Measurements from ENCODE around the gene AQP1. TPM values are rescaled to one million over a fixed set of nuclear protein-coding genes. Genes with fewer than 3 reads are reported as not detected.
A peak's percentile ranks its signal among the peaks of the same experiment; 100 is the strongest.

AQP1 gene
- total RNA-seq, 1 experiment from 2014 or later: not detected

DNA sequence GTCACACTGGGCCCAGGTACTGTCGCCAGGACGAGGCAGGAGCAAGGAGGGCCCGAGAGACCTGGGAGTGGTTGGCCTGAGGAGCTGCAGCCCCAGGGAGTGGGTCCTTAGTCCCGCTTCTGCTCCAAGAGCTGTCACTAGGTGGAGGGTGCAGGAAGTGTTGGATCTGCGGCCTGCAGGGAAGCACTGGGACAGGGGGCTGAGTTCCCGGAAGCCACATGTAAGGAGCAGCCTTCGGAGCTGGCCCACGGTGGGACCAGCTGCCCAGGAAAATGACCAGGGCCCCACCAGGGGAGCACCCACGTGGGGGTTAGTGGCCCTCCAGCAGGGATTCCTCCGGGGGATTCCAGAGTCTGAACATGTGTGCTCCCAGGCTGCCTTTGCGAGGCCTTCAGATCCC, 9.2 kb upstream of the AQP1 start:
- no peak for DNase-seq (ENCODE audit: low spot score)
- in situ Hi-C loops (cut with HindIII; ENCODE audit: low sequenced_read_pairs): no loop called here

- in situ Hi-C loops (cut with HindIII; ENCODE audit: low sequenced_read_pairs): no loop called here
- DNase-seq (ENCODE audit: low spot score): no peak
These were observed 8.5 kb upstream of the AQP1 start for GRCh38 chr7:30903146-30903545.

DNA sequence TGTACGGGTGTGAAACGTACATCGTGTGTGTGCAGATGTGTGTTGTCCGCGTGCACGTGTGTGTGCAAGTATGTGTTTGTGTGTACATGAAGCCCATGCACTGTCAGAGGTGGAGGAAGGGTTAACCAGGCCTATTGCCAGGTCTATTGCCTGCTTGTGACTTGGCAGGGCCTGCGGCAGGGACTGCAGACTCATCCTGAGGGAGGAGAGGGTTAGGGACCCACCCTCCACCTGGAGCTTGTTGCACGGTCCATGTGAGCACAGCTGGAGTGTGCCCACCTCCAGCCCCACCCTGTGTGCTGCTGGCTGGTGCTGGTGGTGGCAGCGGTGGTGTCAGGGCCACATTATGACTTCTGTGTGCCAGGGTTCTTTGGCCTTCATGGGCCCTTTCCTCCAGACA, 7.1 kb upstream of the AQP1 start:
- DNase-seq (ENCODE audit: low spot score): no peak
- in situ Hi-C loops (cut with HindIII; ENCODE audit: low sequenced_read_pairs): no loop called here

GRCh38 chr7:30905078-30906012, 6.3 kb upstream of the AQP1 start:
- in situ Hi-C loops (cut with HindIII; ENCODE audit: low sequenced_read_pairs): no loop called here
- peak; percentile 23 for DNase-seq (ENCODE audit: low spot score)

DNA sequence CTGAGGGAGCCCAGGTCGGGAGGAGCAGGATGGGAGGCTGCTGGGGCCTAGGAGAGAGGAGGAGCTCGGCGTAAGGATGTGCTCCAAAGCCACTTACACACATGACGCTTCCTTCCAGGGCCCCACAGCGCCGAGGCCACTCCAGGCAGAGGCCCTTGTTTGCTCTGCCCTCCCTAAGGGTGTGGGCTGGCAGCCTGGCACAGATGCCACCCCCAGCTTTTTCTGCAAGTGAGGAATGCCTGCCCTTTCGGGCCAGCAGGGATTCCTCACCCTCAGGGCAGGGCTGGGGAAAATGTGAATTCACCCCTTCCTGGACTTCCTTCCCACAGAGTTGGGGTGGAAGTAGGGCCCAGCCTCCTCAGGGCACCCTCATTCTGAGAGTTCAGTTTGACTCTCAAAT, 5.6 kb upstream of the AQP1 start:
- no peak for DNase-seq (ENCODE audit: low spot score)
- in situ Hi-C loops (cut with HindIII; ENCODE audit: low sequenced_read_pairs): no loop called here

DNA sequence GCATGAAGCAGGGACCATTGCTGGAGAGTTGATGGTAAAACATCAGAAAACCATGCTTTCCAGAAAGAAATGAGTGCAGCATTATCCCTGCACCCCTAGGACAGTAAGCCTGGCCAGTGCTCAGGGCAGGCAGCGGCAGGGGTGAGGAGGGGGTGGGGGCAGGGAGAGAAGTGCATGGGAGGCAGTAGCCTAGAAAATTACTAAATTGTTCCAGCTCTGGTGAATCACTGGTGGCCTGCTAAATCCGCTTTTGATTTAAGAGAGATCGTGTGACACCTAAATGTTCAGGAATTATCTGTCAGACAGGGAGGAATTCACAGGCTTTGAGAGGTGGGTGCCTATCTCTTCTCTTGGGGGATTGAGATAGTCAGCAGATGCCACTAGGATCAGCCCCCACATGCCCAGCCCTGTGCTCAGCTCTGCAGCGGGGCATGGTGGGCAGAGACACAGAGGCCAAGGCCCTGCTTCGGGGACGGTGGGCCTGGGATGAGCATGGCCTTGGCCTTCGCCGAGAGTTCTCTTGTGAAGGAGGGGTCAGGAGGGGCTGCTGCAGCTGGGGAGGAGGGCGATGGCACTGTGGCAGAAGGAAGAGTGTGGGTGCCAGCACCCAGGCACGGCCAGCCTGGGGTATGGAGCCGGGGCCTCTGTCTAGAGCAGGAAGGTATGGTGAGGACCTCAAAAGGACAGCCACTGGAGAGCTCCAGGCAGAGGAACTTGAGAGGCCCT, 5.0 kb upstream of the AQP1 start:
- no peak for DNase-seq (ENCODE audit: low spot score)
- in situ Hi-C loops (cut with HindIII; ENCODE audit: low sequenced_read_pairs): no loop called here

GRCh38 chr7:30907527-30908267, 4.0 kb upstream of the AQP1 start:
- no peak for DNase-seq (ENCODE audit: low spot score)
- in situ Hi-C loops (cut with HindIII; ENCODE audit: low sequenced_read_pairs): no loop called here

DNA sequence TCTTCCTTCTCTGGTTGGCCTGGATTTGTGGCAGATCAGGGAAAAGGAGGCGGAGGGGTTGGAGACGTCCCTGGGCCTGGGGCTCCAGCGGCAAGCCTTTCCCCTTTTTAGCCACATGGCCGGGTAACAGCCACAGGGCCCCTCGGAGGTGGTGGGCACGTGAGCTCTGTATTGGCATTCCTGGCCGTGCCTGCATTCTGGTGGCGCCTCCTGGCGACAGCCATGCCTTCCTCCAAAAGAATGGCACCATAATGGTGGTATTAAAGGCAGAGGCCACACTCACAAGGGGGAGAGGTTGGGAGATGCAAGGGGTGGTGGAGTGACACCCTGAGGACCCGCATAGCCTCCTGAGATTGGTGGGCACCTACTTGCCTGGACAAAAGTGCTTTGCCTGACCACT, 3.0 kb upstream of the AQP1 start:
- in situ Hi-C loops (cut with HindIII; ENCODE audit: low sequenced_read_pairs): no loop called here
- DNase-seq (ENCODE audit: low spot score): no peak

DNA sequence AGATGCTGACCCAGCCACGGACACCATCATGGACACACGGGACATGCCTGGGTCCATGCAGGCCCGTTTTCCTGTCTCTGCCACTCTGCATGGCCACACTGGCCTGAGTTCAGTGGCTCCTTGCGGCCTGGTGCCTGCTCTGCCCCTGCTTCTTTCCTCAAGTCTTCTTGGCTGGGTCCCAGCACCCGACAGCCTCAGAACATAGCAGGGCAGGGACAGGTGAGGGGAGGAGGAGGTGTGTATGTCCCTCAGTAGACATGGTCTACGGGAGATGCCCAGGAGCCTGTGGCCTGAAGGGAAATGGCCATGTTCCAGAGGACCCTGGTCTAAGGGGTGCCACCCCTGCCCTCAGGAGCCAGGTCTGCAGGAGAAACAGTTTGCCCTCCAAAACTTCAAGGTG, 2.2 kb upstream of the AQP1 start:
- in situ Hi-C loops (cut with HindIII; ENCODE audit: low sequenced_read_pairs): no loop called here
- DNase-seq (ENCODE audit: low spot score): no peak

- no peak for DNase-seq (ENCODE audit: low spot score)
- in situ Hi-C loops (cut with HindIII; ENCODE audit: low sequenced_read_pairs): no loop called here
These were observed 1.1 kb upstream of the AQP1 start for GRCh38 chr7:30910411-30911073.

DNA sequence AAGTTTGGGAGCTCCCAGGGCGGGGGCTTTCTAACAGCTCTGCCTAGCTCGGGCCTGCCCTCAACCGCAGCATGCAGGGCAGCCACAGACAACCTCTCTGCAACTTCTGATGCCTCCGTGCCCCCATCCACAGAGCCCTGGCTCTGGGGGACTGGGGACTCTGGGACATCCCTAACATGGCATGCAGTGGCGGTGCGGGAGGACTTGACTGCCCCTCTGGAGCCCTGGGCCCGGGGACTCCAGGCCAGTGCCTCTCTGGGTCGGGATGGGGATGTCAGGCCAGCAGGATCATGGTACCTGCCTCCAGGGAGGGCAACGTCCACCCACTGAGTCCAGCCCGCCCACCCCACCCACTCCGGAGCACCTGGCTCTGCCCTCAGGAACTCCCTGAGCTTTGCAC, 520 bp upstream of the AQP1 start:
- in situ Hi-C loops (cut with HindIII; ENCODE audit: low sequenced_read_pairs): no loop called here
- no peak for DNase-seq (ENCODE audit: low spot score)

GRCh38 chr7:30912021-30912730, 523 bp downstream of the AQP1 start:
- in situ Hi-C loops (cut with HindIII; ENCODE audit: low sequenced_read_pairs): no loop called here
- peak; percentile 46 for DNase-seq (ENCODE audit: low spot score)

DNA sequence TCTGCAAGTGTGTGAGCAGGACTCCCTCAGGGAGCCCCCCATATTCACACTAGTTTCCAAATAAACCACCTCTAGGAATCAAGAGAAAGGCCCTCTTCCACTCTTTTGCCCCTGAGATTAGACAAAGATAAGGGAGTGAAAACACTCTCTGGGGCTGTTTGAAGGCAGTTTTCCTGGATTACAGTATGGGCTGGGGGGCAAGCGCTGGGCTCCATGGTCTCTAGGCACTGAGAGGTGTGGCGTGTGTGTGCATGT, 1.0 kb downstream of the AQP1 start:
- in situ Hi-C loops (cut with HindIII; ENCODE audit: low sequenced_read_pairs): no loop called here

GRCh38 chr7:30912986-30913811, 1.5 kb downstream of the AQP1 start:
- DNase-seq (ENCODE audit: low spot score): no peak
- in situ Hi-C loops (cut with HindIII; ENCODE audit: low sequenced_read_pairs): no loop called here

More for the DNA sequence above, 1.0 kb downstream of the AQP1 start:
- DNase-seq (ENCODE audit: low spot score): no peak

GRCh38 chr7:30913821-30914515, 2.3 kb downstream of the AQP1 start:
- in situ Hi-C loops (cut with HindIII; ENCODE audit: low sequenced_read_pairs): no loop called here
- no peak for DNase-seq (ENCODE audit: low spot score)

GRCh38 chr7:30914596-30914995, 2.9 kb downstream of the AQP1 start:
- DNase-seq (ENCODE audit: low spot score): no peak
- in situ Hi-C loops (cut with HindIII; ENCODE audit: low sequenced_read_pairs): no loop called here

- no peak for DNase-seq (ENCODE audit: low spot score)
- in situ Hi-C loops (cut with HindIII; ENCODE audit: low sequenced_read_pairs): no loop called here
These were observed 3.5 kb downstream of the AQP1 start for GRCh38 chr7:30915005-30915601.
